CD14-positive monocyte (primary cell): ENCODE results near the gene LYSMD4. TPM values are rescaled to one million over a fixed set of nuclear protein-coding genes. Genes with fewer than 3 reads are reported as not detected.

Source experiments
- DNase-seq, 3 donors: peaks; one replicate each; pipeline ENCODE4 v3.0.0-alpha.2; 2011 to 2022
- H2AFZ ChIP-seq: 2 replicates; pipeline ENCODE4 v1.6.0; 2012; ENCODE audit warnings: mild to moderate bottlenecking, low read depth, low read length, inconsistent platforms; ENCODE audit not compliant: insufficient read depth, poor library complexity, severe bottlenecking
- H3K27ac ChIP-seq, 2 donors: 1 replicate in 1 of 2; 2 replicates in 1 of 2; pipeline ENCODE4 v1.5.1; 2012 to 2013; ENCODE audit warnings: low read length in 2 of 2, control low read depth in 1 of 2, inconsistent platforms in 1 of 2, low read depth in 1 of 2, mild to moderate bottlenecking in 1 of 2
- H3K27me3 ChIP-seq, 2 donors: one replicate each; pipeline versions ENCODE4 v1.6.0 to v1.6.1; 2011 to 2013; ENCODE audit warnings: low read length in 2 of 2; ENCODE audit not compliant: control insufficient read depth in 2 of 2, insufficient read depth in 2 of 2
- H3K36me3 ChIP-seq, 2 donors: replicated peaks in 1 of 2; 1 replicate in 1 of 2; 2 replicates in 1 of 2; pipeline versions ENCODE4 v1.5.1 to v1.6.1; 2012 to 2013; ENCODE audit warnings: low read length in 2 of 2, control low read depth in 1 of 2, inconsistent platforms in 1 of 2, mild to moderate bottlenecking in 1 of 2; ENCODE audit not compliant: insufficient read depth in 2 of 2, control insufficient read depth in 1 of 2
- H3K4me1 ChIP-seq, 2 donors: 1 replicate in 1 of 2; 2 replicates in 1 of 2; pipeline versions ENCODE4 v1.5.1 to v1.6.1; 2012 to 2013; ENCODE audit warnings: low read length in 2 of 2, control low read depth in 1 of 2, inconsistent platforms in 1 of 2, mild to moderate bottlenecking in 1 of 2, moderate library complexity in 1 of 2; ENCODE audit not compliant: insufficient read depth in 2 of 2, control insufficient read depth in 1 of 2
- H3K4me2 ChIP-seq: replicated peaks from 2 replicates; pipeline ENCODE3; 2012; ENCODE audit warnings: low read length, moderate library complexity, mild to moderate bottlenecking; ENCODE audit not compliant: poor library complexity, severe bottlenecking; ENCODE audit errors: extremely low read depth
- H3K4me3 ChIP-seq, 3 experiments: fragments of 200-600 bp in 1 of 3; sonication (generic) in 1 of 3; replicated peaks in 1 of 3; 1 replicate in 2 of 3; 2 replicates in 1 of 3; pipeline ENCODE4 v1.5.1; 2011 to 2013; ENCODE audit warnings: low read length in 3 of 3, mild to moderate bottlenecking in 3 of 3, control low read depth in 2 of 3, low read depth in 2 of 3, inconsistent platforms in 1 of 3, moderate library complexity in 1 of 3
- H3K79me2 ChIP-seq: 2 replicates; pipeline ENCODE4 v1.6.0; 2012; ENCODE audit warnings: mild to moderate bottlenecking, control low read depth, inconsistent platforms, low read length, moderate library complexity; ENCODE audit not compliant: insufficient read depth
- H3K9ac ChIP-seq: 2 replicates; pipeline ENCODE4 v1.6.0; 2017; ENCODE audit warnings: low read length, mild to moderate bottlenecking; ENCODE audit not compliant: insufficient read depth, poor library complexity, severe bottlenecking
- H3K9me3 ChIP-seq, 2 donors: replicated peaks in 1 of 2; 1 replicate in 1 of 2; 2 replicates in 1 of 2; pipeline versions ENCODE4 v1.5.1 to v1.6.1; 2012 to 2013; ENCODE audit warnings: low read length in 2 of 2, control low read depth in 1 of 2; ENCODE audit not compliant: control insufficient read depth in 1 of 2, insufficient read depth in 1 of 2
- H4K20me1 ChIP-seq: 2 replicates; pipeline ENCODE4 v1.6.0; 2012; ENCODE audit warnings: mild to moderate bottlenecking, low read length, control low read depth, moderate library complexity; ENCODE audit not compliant: insufficient read depth
- H3K27ac Mint-ChIP-seq, 7 donors: one replicate each; pipeline ENCODE4 v1.8.0; 2020; ENCODE audit warnings: mild to moderate bottlenecking in 7 of 7, mixed read lengths in 7 of 7, moderate library complexity in 6 of 7, inconsistent platforms in 2 of 7
- H3K27me3 Mint-ChIP-seq, 3 donors: one replicate each; pipeline ENCODE4 v1.8.0; 2021 to 2022; ENCODE audit warnings: low read depth in 3 of 3, mild to moderate bottlenecking in 3 of 3, mixed read lengths in 3 of 3, moderate library complexity in 3 of 3, inconsistent platforms in 1 of 3
- H3K36me3 Mint-ChIP-seq, 2 donors: one replicate each; pipeline ENCODE4 v1.8.0; 2020; ENCODE audit warnings: mixed read lengths in 2 of 2, inconsistent platforms in 1 of 2, mild to moderate bottlenecking in 1 of 2
- H3K4me1 Mint-ChIP-seq: one replicate; pipeline ENCODE4 v1.8.0; 2020; ENCODE audit warnings: mild to moderate bottlenecking, mixed read lengths
- H3K4me3 Mint-ChIP-seq, 2 donors: one replicate each; pipeline ENCODE4 v1.8.0; 2020; ENCODE audit warnings: mild to moderate bottlenecking in 2 of 2, mixed read lengths in 2 of 2, moderate library complexity in 1 of 2
- H3K9me3 Mint-ChIP-seq, 7 donors: one replicate each; pipeline ENCODE4 v1.8.0; 2020 to 2022; ENCODE audit warnings: mixed read lengths in 7 of 7, mild to moderate bottlenecking in 6 of 7, moderate library complexity in 6 of 7, inconsistent platforms in 2 of 7
- CTCF ChIP-seq: fragments of 200-600 bp; IDR thresholded peaks from one replicate; pipeline ENCODE4 v1.8.0; 2022; ENCODE audit warnings: antibody characterized with exemption, mild to moderate bottlenecking
- WGBS: methylation state at CpG from one replicate; pipeline ENCODE4 v1.1.5; 2013; ENCODE audit warnings: missing lambda C conversion rate; ENCODE audit not compliant: insufficient coverage; 5-methylcytosine and 5-hydroxymethylcytosine counted together
- intact Hi-C, 2 donors: fragments of 100-400 bp; cut with micrococcal nuclease; formaldehyde crosslinking; loops; one replicate each; pipeline versions ENCODE4 v1.15.0 to v1.15.1; 2023
- polyA plus RNA-seq, 3 donors: library from polyadenylated mRNA; depleted of rRNA in 1 of 3; unstranded in 2 of 3; stranded (reverse) in 1 of 3; fragments of 300-500 nt in 2 of 3; fragments of >200 nt in 1 of 3; fragmentation: Illumina TruSeq in 2 of 3; gene quantifications; 1 replicate in 2 of 3; 2 replicates in 1 of 3; pipeline ENCODE4 v1.2.3, GENCODE V29; 2012 to 2021

The LYSMD4 gene
- polyA plus RNA-seq, 3 donors, result 1.1 to 4.7 (median 2.5) TPM

DNA sequence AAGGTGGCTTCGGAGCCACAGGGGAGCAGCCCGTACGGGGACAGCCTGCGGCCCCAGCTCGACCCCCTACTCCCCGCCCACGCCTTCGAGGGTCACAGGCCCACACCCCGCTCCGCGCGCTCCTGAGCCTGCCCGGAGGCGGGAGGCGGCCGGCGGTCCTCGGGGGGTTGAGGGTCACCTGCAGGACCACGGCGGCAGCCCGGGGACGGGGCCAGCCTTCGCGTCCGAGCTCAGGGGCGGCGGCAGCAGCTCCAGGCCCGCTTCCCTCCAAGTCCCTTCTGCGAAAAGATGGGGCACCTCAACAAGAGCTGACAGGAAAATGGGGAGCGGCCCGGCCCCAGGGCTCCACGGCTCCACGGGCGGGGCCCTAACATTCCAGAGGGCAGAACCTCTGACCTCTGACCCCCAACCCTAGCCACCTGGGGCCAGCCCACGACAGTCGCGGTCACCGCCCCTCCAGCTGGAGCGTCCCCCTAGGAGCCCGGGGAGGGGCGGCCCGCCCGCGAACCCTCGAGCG, 428 bp downstream of the LYSMD4 start:
- Histone ChIP-seq H2AFZ (peak overlapping the region; percentile 94), H3K4me2 (peak overlapping the region; percentile 93), H3K4me3 (peak overlapping the region; percentile 81 to 86 (median 84)), H3K27me3 (peaks cover 0 to 9% of the 10 kb centered on the region in 2 donors), H3K27ac (peak overlapping the region in 1 of 2 donors; percentile 58), H4K20me1 (no peaks in the 10 kb centered on the region), H3K4me1 (peaks cover 12 to 15% of the 10 kb centered on the region in 2 donors), H3K36me3 (peaks cover 2 to 5% of the 10 kb centered on the region in 2 donors), H3K79me2 (no peaks in the 10 kb centered on the region), H3K9me3 (no peaks in the 10 kb centered on the region), H3K9ac (peak overlapping the region; percentile 69)
- Mint-ChIP-seq H3K36me3 (peaks cover 14 to 18% of the 10 kb centered on the region in 2 donors), H3K4me1 (peaks cover 17% of the 10 kb centered on the region), H3K27ac (peak overlapping the region in 2 of 7 donors; percentile 61 to 86), H3K27me3 (peaks cover 0 to 10% (median 6%) of the 10 kb centered on the region in 3 donors), H3K9me3 (peaks cover 0 to 2% (median 0%) of the 10 kb centered on the region in 7 donors), H3K4me3 (peak overlapping the region; percentile 86 to 90)
- DNase-seq, result peak in 2 of 3 donors; percentile 5 to 13
- no peak for TF ChIP-seq CTCF
- intact Hi-C loops, result loop anchor here (10.0 kb wide), 4 partner anchors 192 to 1542 kb away; partner anchors contain the start of genes LRRC28 (in 1 of the 2) and SELENOS (in 1 of the 2)
- WGBS, result under 1% methylated on average over 46 of the region's 46 CpGs

DNA sequence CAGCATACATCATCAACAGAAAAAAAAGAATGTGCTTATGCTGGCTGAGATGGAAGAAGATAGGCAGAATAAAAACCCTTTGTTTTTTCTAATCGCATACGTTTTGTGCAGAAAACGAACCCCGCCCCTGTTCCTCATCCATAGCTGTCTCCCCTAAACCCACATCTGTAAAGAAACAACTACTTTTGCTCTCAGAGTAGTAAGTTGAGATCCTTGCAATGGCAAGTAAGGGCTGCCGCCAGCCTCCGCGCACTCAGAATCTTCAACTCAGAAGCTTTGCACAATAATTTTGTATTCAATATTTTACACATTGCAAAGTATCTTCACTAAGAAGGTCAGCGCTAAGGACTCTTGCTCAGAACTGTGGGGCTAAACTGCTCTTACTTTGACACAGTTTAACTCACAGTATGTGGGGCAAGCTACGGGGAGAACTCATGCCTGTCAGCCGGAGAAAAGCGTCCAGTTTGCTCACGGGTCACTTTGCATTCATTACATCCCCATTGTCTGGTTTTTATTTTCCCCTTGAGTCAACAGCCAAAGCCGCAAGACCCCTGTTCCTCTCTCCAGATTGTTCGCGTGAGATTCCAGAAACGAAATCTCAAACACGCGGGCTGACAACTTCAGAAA, 1.0 kb downstream of the LYSMD4 start:
- Mint-ChIP-seq H3K4me3 (peak overlapping the region; percentile 86 to 90), H3K9me3 (peaks cover 0 to 2% (median 0%) of the 10 kb centered on the region in 7 donors), H3K27me3 (peaks cover 0 to 10% (median 6%) of the 10 kb centered on the region in 3 donors), H3K27ac (peak overlapping the region in 2 of 7 donors; percentile 61 to 86), H3K36me3 (peaks cover 15 to 18% of the 10 kb centered on the region in 2 donors), H3K4me1 (peaks cover 17% of the 10 kb centered on the region)
- Histone ChIP-seq H3K9ac (peak overlapping the region; percentile 69), H3K27me3 (peaks cover 0 to 9% of the 10 kb centered on the region in 2 donors), H3K9me3 (no peaks in the 10 kb centered on the region), H3K36me3 (peaks cover 2 to 7% of the 10 kb centered on the region in 2 donors), H3K4me2 (peak overlapping the region; percentile 93), H4K20me1 (no peaks in the 10 kb centered on the region), H2AFZ (peak overlapping the region; percentile 94), H3K27ac (no peak overlapping the region), H3K79me2 (no peaks in the 10 kb centered on the region), H3K4me1 (peaks cover 12 to 15% of the 10 kb centered on the region in 2 donors), H3K4me3 (peak overlapping the region; percentile 81 to 86 (median 84))
- TF ChIP-seq CTCF, result no peak
- intact Hi-C loops, result loop anchor here (10.0 kb wide), 4 partner anchors 193 to 1543 kb away; partner anchors contain the start of genes LRRC28 (in 1 of the 2) and SELENOS (in 1 of the 2)
- WGBS, result 32% methylated on average over 12 of the region's 18 CpGs
- DNase-seq, result peak; percentile 12 to 21 (median 13)
